ENCODE results near the gene TNFAIP8L3.
"Not testable (repeated sequence)": the region's sequence is repeated elsewhere in the genome, so short reads cannot be mapped to it uniquely, and the experiment has no call there.

Gene TNFAIP8L3

DNA sequence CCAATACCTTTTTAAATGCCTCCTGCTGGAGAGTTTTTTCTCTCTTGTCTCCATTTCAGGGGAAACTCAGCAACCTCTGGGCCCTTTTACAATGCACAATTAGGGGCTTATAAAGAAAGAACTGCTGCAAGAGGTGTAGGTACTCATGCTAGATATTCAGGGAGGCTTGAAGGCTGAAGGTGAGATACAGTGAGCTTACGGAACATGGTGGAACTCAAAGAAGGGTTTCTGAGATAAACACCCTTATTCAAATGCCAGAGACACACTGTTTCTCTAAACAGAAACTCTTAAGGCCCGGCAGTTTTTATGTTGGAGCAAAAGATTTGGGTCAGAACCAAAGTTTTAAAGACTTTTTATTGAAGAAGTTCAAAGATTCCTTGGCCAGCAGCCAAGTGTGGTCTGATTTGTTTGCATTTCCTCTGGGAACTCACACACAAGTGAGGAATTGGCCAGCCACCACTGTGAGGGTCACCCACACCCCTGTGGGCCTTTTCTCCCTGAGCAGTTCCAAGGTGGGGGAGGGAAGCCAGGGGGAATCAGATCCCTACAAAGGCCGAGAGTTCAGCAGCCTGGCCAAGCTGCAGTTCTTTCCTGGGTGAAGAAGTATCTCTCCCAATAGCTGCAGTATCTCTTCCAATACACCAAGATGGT lies 47.8 kb downstream of the TNFAIP8L3 start:
- FAIRE-seq: no peak
- no peak for DNase-seq (ENCODE audit: insufficient read length)
- TF ChIP-seq POLR2A (IDR thresholded peaks at IDR 0.05; ENCODE audit: low read depth, low read length) (no peak), TAF1 (IDR thresholded peaks at IDR 0.05; ENCODE audit: borderline replicate concordance, low read depth, low read length) (no peak), POLR2AphosphoS5 (IDR thresholded peaks at IDR 0.05; ENCODE audit: low read depth, low read length) (no peak)

DNA sequence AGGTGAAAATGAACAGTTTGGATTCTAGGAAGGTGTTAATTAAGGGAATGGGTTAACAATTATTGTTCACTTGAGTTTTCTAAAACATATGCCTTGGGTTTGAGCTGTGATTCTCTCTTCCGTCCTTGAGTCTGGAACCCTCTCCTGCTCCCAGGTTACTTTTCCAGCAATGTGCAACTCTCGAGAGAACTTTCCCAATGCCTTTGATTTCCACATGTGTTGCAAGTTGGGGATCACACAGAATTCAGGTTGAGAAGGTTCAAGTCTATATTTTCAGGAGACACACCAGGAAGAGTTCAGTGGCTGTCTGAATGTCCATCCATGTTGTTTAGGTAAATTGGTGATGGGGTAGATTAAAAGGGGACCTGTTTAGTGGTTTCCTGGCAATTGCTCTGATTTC lies 48.7 kb downstream of the TNFAIP8L3 start:
- no peak for TF ChIP-seq TAF1 (IDR thresholded peaks at IDR 0.05; ENCODE audit: borderline replicate concordance, low read depth, low read length)
- TF ChIP-seq POLR2A (IDR thresholded peaks at IDR 0.05; ENCODE audit: low read depth, low read length): no peak
- no peak for TF ChIP-seq POLR2AphosphoS5 (IDR thresholded peaks at IDR 0.05; ENCODE audit: low read depth, low read length)
- FAIRE-seq (no peak), DNase-seq (ENCODE audit: insufficient read length) (no peak)

DNA sequence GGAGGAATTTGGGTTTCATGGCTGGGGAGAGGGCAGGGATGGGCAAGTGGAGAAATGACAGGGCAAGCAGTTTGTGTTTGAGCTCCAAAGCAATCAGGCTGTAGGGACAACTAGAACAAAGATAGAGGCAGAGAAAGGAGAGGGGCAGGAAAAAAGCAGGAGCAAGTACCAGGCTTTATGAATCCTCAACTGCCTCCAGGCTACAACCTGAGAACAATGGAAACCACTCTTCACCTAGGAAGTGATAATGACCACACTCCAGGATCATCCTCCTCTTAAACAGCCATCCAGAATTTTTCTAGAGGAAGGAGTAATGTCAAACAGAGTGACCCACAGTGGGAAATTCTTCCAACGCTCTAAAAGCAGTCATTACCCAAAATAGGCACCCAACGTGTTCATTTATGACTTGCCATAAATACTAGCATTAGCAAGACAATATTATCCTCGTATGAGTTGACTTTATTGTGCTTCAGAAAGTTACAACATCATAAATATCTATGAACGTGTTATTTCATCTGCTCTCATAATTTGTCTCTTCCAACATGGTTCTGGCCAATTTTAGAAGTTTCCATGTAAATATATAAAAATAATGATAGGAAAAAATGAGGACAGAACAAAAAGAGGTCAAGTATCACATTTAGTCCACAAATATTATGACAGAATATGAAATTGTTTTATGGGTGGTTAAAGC lies 50.5 kb downstream of the TNFAIP8L3 start:
- DNase-seq (ENCODE audit: insufficient read length) (no peak), FAIRE-seq (no peak)
- no peak for TF ChIP-seq TAF1 (IDR thresholded peaks at IDR 0.05; ENCODE audit: borderline replicate concordance, low read depth, low read length)
- TF ChIP-seq POLR2AphosphoS5 (IDR thresholded peaks at IDR 0.05; ENCODE audit: low read depth, low read length): no peak
- no peak for TF ChIP-seq POLR2A (IDR thresholded peaks at IDR 0.05; ENCODE audit: low read depth, low read length)

DNA sequence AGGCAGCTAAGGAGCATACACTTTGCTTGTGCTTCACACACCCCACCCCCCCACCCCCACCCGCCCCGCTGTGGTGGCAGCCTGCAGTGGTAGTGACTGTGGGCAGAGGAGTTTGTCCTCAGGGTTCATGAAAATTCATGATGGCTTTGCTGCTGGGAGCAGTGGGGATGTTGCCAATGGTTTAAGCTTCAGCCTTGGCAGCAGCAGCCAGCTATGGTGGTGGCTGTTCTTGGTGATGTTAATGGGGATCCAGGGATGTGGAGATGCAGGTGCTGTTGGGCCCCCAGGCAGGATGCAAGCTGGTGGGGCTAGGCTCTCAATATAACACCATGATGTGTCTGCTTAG lies 55.8 kb downstream of the TNFAIP8L3 start:
- FAIRE-seq: no peak
- TF ChIP-seq POLR2AphosphoS5 (IDR thresholded peaks at IDR 0.05; ENCODE audit: low read depth, low read length) (no peak), TAF1 (IDR thresholded peaks at IDR 0.05; ENCODE audit: borderline replicate concordance, low read depth, low read length) (no peak), POLR2A (IDR thresholded peaks at IDR 0.05; ENCODE audit: low read depth, low read length) (no peak)
- DNase-seq (ENCODE audit: insufficient read length): no peak

DNA sequence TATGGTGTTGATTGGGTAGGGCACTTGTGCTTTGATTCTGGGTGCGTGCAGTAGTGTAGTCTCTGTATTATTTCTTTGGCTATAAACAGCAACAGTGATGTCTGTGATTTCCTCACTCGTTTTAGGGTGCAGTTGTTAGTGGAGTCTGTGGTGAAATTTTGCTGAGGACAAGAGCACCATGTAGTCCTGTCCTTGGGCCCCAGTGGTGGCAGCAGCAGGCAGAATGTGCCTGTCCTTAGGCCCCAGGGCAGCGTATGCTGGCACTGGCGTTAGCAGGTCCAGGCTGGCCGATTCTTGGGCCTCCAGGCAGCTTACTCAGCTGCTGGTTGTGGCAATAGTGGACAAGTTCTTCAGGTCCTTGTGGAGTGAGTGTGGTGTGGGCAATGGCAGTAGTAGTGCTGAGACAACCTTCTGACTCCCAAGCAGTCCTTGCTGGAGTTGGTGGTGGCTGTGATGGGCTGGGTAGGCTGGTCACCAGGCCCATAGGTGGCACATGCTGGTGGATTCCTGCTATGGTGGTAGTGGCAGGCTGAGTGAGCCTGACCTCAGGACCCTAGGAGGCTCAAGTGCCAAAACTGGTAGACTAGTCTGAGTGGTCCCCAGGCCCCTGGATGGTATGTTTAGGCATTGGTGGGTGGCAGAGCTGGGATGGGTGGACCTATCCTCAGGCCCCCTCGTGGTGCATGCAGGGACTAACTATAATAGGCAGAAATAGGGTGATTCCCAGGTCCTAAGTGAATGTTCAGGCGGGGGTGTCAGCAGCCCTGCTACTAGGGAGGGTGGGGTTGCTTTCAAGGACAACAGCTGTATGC lies 56.3 kb downstream of the TNFAIP8L3 start:
- no peak for FAIRE-seq
- TF ChIP-seq TAF1 (IDR thresholded peaks at IDR 0.05; ENCODE audit: borderline replicate concordance, low read depth, low read length): no peak
- TF ChIP-seq POLR2A (IDR thresholded peaks at IDR 0.05; ENCODE audit: low read depth, low read length): no peak
- TF ChIP-seq POLR2AphosphoS5 (IDR thresholded peaks at IDR 0.05; ENCODE audit: low read depth, low read length): no peak
- DNase-seq (ENCODE audit: insufficient read length): no peak

DNA sequence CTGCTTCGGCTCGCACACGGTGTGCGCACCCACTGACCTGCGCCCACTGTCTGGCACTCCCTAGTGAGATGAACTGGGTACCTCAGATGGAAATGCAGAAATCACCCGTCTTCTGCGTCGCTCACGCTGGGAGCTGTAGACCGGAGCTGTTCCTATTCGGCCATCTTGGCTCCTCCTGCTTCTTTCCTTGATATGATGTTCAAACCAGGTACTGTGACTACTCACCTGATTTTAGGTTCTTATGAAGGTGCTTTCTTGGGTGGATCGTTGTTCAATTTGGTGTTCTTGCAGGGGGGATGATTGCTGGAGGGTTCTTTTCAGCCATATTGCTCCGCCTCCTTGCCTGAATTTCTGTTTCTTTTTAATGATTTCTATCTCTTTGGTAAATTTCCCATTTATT lies 57.2 kb downstream of the TNFAIP8L3 start:
- not testable (repeated sequence) for DNase-seq (ENCODE audit: insufficient read length); FAIRE-seq

DNA sequence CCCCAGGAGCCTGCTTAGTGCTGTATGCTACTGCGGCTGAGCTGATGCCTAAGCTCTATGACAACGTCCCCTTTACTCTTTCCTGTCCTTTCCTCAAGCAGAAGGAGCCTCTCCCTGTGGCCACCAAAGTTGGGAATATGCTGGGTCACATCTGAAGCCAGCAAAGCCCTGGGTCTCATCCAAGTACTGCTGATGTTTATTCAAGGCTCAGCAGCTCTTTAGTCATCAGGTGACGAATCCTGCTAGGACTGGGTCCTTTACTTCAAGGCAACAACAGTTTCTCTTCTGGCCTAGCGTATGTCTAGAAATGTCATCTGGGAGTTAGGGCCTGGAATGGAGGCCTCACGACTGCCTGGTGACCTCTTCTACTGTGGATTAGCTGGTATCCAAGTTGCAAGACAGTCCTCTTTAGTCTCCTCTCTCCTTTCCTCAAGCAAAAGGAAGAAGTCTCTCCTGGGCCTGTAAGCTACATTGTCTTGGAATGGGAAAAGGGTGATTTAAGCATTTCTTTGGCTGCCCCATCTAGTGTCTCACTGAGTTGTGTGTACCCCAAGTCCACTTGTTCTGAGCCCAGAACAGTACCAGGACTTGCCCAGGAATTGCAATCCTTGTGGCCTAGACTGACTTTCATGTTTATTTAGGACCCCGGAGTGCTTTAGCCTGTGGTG lies 63.9 kb downstream of the TNFAIP8L3 start:
- DNase-seq (ENCODE audit: insufficient read length) (no peak), FAIRE-seq (no peak)
- TF ChIP-seq POLR2AphosphoS5 (IDR thresholded peaks at IDR 0.05; ENCODE audit: low read depth, low read length) (no peak), TAF1 (IDR thresholded peaks at IDR 0.05; ENCODE audit: borderline replicate concordance, low read depth, low read length) (no peak), POLR2A (IDR thresholded peaks at IDR 0.05; ENCODE audit: low read depth, low read length) (no peak)

DNA sequence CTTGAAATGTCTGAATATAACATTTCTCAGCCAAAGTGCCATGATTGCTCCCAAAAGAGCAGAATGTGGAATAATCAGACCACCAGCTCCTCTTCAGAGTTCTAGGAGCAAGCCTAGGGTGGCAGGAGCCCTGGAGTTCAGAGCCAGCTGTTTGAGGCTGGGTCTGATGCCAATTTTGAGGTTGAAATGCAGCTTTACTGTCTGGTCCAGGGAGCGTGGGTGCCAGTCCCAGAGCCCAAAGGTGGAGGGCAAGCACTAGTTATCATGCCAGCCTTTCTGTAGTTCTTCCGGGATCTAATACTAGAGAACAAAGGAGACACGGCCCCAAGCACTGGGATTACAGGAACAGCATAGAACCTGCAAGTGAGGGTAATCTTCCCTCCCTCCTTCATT lies 69.3 kb downstream of the TNFAIP8L3 start:
- FAIRE-seq (no peak), DNase-seq (ENCODE audit: insufficient read length) (no peak)
- no peak for TF ChIP-seq POLR2A (IDR thresholded peaks at IDR 0.05; ENCODE audit: low read depth, low read length)
- no peak for TF ChIP-seq TAF1 (IDR thresholded peaks at IDR 0.05; ENCODE audit: borderline replicate concordance, low read depth, low read length)
- TF ChIP-seq POLR2AphosphoS5 (IDR thresholded peaks at IDR 0.05; ENCODE audit: low read depth, low read length): no peak

DNA sequence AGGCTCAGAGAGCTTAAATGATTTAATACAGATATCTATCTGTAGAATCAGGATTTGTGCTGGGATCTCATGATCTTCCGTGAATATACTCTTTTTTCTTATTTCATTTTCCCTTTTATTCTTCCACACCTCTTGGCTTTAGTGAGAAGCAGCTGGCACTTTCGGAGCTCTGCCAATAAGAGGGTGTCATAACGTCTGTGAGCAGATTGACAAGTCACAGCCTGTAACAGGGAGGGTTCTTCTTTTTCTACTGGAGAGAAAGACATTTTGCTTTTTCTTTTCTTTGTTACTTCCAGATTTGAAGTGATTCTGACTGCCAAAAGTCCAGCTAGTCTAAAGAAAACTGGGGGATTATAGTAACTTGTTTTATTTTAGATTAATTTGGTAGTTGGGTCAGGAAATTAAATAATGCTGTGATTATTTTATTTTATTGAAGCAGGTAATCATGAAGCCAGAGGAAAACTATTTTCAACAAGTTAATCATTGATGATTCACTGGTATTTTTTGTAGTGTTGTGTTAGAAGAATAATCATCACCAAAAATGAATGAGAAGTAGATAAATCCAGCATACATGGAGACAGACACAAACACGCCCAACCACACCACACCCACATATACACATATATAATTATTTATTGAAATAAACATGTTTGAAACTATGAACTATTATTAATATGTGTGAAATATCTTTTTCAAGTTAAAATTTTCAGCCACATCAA lies 69.8 kb downstream of the TNFAIP8L3 start:
- FAIRE-seq (no peak), DNase-seq (ENCODE audit: insufficient read length) (no peak)
- TF ChIP-seq POLR2AphosphoS5 (IDR thresholded peaks at IDR 0.05; ENCODE audit: low read depth, low read length) (no peak), TAF1 (IDR thresholded peaks at IDR 0.05; ENCODE audit: borderline replicate concordance, low read depth, low read length) (no peak), POLR2A (IDR thresholded peaks at IDR 0.05; ENCODE audit: low read depth, low read length) (no peak)

DNA sequence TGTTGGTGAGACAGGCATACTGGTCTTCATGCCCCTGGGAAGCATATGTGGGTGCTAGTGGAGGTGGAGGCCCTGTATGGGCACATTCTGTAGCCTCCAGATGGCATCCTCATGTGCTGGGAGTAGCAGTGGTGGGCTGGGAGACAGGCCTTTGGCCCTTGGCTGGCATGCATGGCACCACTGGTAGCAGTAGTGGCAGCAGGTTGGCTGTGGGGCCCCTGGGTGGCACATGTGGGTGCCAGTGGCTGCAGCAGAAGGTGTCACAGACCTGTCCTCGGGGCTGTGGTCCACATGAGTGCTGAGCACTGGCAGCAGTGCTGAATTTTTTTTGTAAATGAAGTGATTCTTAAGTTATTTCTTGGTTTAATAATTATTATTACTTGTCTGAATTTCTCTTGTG lies 71.2 kb downstream of the TNFAIP8L3 start:
- TF ChIP-seq POLR2A (IDR thresholded peaks at IDR 0.05; ENCODE audit: low read depth, low read length): no peak
- no peak for TF ChIP-seq TAF1 (IDR thresholded peaks at IDR 0.05; ENCODE audit: borderline replicate concordance, low read depth, low read length)
- TF ChIP-seq POLR2AphosphoS5 (IDR thresholded peaks at IDR 0.05; ENCODE audit: low read depth, low read length): no peak
- no peak for DNase-seq (ENCODE audit: insufficient read length)
- FAIRE-seq: no peak

DNA sequence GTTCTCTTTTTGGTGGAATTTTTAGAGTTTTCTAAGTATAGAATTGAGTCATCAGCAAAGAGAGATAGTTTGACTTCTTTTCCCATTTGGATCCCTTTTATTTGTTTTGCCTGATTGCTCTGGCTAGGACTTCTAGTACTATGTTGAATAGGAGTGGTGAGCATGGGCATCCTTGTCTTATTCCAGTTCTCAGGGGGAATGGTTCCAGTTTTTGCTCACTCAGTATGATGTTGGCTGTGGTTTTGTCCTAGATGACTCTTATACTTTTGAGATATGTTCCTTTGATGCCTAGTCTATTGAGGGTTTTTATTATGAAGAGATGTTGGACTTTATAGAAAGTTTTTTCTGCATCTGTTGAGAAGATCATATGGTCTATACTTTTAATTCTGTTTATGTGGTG lies 72.5 kb downstream of the TNFAIP8L3 start:
- TF ChIP-seq POLR2A (IDR thresholded peaks at IDR 0.05; ENCODE audit: low read depth, low read length) (no peak), POLR2AphosphoS5 (IDR thresholded peaks at IDR 0.05; ENCODE audit: low read depth, low read length) (no peak), TAF1 (IDR thresholded peaks at IDR 0.05; ENCODE audit: borderline replicate concordance, low read depth, low read length) (no peak)
- DNase-seq (ENCODE audit: insufficient read length) (no peak), FAIRE-seq (no peak)

Data from GM12892 (cell line).